Right lobe of liver (tissue), 4 donors: Measurements from ENCODE around the gene SLC22A23.

Source experiments
- POLR2A ChIP-seq: fragments of 450-650 bp; IDR thresholded peaks from one replicate; pipeline ENCODE4 v1.6.1; 2017; ENCODE audit warnings: antibody characterized with exemption, mild to moderate bottlenecking
- TF ChIP-seq, protein P1 (sequence below), 4 donors: fragments of 200-600 bp in 3 of 4; fragments of 450-650 bp in 1 of 4; IDR thresholded peaks; one replicate each; pipeline versions ENCODE4 v1.5.1 to v1.8.0; 2016 to 2022; ENCODE audit warnings: antibody characterized with exemption in 4 of 4, mild to moderate bottlenecking in 2 of 4
- donor health status: DM: no; HTN: no; CAD: no.
- donor health status: DM: no; HTN: no; CAD: no.
- donor health status: DM: no; HTN: yes; CAD: no.

DNA sequence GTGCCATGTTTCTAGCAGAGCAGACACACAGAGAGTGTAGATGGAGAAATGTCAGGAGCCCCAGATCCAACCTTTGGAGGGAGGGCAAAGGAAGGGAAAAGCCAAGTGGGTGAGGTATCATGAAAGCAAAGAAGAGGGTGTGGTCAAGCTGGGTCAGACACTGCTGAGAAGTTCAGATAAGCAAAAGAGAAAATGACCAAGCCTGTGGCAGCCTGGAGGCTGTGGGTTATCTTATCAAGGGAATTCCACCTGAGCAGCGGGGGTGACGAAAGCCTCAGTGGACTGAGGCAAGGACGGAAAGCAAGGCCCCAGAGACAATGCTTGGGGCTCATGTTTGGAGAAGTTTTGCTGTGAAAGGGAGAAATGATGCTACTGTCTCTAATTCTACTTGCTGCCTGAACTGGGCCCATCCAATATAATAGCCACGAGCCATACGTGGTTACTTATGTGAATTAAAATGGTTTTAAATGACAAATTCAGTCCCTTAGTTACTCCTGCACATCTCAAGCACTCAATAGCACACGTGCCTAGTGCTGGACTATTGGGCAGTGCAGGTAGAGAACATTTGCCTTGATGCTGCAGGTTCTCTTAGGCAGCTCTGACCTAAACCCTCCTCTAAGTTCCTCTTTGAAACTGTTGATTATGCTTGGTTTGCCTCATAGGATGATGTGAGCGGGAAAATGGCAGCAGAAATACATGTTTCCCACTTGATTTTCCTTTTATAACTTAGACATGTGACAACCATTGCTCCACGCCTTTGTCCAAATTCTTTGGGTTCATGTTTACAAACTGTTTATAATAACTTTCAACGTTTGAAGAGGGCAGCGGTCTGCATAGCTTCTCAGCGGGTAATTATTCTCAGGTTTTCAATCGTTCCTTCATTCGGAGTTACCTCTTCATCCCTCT lies 63.7 kb downstream of the SLC22A23 start:
- TF ChIP-seq, protein P1, sequence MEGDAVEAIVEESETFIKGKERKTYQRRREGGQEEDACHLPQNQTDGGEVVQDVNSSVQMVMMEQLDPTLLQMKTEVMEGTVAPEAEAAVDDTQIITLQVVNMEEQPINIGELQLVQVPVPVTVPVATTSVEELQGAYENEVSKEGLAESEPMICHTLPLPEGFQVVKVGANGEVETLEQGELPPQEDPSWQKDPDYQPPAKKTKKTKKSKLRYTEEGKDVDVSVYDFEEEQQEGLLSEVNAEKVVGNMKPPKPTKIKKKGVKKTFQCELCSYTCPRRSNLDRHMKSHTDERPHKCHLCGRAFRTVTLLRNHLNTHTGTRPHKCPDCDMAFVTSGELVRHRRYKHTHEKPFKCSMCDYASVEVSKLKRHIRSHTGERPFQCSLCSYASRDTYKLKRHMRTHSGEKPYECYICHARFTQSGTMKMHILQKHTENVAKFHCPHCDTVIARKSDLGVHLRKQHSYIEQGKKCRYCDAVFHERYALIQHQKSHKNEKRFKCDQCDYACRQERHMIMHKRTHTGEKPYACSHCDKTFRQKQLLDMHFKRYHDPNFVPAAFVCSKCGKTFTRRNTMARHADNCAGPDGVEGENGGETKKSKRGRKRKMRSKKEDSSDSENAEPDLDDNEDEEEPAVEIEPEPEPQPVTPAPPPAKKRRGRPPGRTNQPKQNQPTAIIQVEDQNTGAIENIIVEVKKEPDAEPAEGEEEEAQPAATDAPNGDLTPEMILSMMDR (IDR thresholded peaks at IDR 0.05): no peak
- TF ChIP-seq POLR2A: no peak
